NCI-H1417 (cell line): ENCODE measurements around the gene SPTLC3.

Experiments
- DNase-seq, 3 experiments: peaks; one replicate each; lab custom pipeline; 2025; lab: John Stamatoyannopoulos, UW

The SPTLC3 gene

GRCh38 chr20:13186043-13186774 is 177.4 kb downstream of the SPTLC3 start:
- no peak for DNase-seq

GRCh38 chr20:13187899-13188298 is 179.1 kb downstream of the SPTLC3 start:
- no peak for DNase-seq

GRCh38 chr20:13199279-13199678 is 190.5 kb downstream of the SPTLC3 start:
- peak; percentile 6 to 60 (median 54) for DNase-seq

- peak; percentile 77 to 100 (median 90) for DNase-seq
Measured at GRCh38 chr20:13200767-13201500, 192.2 kb downstream of the SPTLC3 start.

- peak in 2 of 3 experiments; percentile 26 to 63 for DNase-seq
Measured at GRCh38 chr20:13202565-13202964, 193.8 kb downstream of the SPTLC3 start.

GRCh38 chr20:13205425-13205824 is 196.7 kb downstream of the SPTLC3 start:
- DNase-seq = no peak

GRCh38 chr20:13205848-13206434 is 197.2 kb downstream of the SPTLC3 start:
- DNase-seq = peak in 2 of 3 experiments; percentile 35 to 83

- no peak for DNase-seq
Measured at GRCh38 chr20:13207016-13207415, 198.2 kb downstream of the SPTLC3 start.

- no peak for DNase-seq
Measured at GRCh38 chr20:13211956-13212618, 203.3 kb downstream of the SPTLC3 start.

GRCh38 chr20:13212750-13213149 is 204.0 kb downstream of the SPTLC3 start:
- no peak for DNase-seq

- DNase-seq = no peak
Measured at GRCh38 chr20:13213335-13213734, 204.6 kb downstream of the SPTLC3 start.

- no peak for DNase-seq
Measured at GRCh38 chr20:13216533-13216932, 207.8 kb downstream of the SPTLC3 start.
